ENCODE results near the gene KIRREL1.

DNA sequence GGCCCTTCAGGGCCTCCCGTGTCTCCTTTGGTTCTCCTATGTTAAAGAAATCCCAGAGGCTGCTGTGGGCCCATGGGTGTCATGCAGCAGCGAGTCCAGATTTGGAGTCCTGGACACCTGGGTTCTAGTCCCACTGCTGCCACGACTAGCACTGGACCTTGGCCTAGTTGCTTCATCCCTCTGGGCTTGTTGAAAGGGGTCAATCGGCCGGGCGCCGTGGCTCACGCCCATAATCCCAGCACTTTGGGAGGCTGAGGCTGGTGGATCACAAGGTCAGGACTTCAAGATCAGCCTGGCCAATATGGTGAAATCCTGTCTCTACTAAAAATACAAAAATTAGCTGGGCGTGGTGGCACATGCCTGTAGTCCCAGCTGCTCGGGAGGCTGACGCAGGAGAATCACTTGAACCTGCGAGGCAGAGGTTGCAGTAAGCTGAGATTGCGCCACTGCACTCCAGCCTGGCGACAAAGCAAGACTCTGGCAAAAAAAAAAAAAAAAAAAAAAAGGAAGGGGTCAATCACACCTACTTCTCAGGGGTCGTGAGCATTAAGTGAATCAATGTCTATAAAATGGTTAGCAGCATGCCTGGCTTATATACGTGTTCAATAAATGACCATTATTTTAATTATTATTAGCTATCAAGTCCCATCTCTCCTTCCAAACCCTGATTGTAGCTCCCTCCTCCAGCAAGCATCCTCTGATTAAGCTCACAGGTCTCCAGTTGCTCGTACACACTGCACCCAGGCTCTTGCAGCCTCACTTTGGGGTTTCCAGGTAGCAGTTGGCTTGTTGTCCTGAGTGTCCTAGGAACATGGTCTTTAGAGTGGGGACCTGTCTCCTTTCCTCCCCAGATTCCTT, 43.8 kb downstream of the KIRREL1 start:
- no peak for TF ChIP-seq POLR2A (IDR thresholded peaks at IDR 0.05)
- TF ChIP-seq, protein P1, sequence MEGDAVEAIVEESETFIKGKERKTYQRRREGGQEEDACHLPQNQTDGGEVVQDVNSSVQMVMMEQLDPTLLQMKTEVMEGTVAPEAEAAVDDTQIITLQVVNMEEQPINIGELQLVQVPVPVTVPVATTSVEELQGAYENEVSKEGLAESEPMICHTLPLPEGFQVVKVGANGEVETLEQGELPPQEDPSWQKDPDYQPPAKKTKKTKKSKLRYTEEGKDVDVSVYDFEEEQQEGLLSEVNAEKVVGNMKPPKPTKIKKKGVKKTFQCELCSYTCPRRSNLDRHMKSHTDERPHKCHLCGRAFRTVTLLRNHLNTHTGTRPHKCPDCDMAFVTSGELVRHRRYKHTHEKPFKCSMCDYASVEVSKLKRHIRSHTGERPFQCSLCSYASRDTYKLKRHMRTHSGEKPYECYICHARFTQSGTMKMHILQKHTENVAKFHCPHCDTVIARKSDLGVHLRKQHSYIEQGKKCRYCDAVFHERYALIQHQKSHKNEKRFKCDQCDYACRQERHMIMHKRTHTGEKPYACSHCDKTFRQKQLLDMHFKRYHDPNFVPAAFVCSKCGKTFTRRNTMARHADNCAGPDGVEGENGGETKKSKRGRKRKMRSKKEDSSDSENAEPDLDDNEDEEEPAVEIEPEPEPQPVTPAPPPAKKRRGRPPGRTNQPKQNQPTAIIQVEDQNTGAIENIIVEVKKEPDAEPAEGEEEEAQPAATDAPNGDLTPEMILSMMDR (IDR thresholded peaks at IDR 0.05) = no peak
